Suppressor macrophage treated with lipopolysaccharide for 1 hour (primary cell): ENCODE measurements around the gene TMEM163.
"Not testable (repeated sequence)": the region's sequence is repeated elsewhere in the genome, so short reads cannot be mapped to it uniquely, and the experiment has no call there.

Experiments
- DNase-seq, 3 donors: peaks; one replicate each; pipeline ENCODE4 v3.0.0-alpha.2; 2020 to 2022

TMEM163 gene

DNA sequence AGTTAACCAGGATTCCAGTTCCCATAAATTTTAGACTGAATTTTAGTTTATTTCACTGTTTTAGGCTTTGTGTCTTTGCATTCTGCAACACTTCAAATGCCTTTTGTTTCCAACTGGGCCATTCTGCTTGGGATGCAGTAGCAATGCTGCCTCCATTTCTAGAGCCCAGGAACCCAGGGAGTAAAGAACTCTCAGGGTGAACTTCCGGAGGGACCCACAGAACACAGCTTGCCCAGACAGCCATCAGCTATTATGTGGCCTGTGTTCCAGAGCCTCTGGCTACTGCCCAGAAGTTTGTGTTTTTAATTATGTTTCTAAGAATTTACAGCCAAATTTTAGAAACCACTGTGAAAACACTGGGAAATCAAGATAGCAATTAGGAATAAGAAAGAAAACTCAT lies 145.1 kb downstream of the TMEM163 start:
- no peak for DNase-seq

DNA sequence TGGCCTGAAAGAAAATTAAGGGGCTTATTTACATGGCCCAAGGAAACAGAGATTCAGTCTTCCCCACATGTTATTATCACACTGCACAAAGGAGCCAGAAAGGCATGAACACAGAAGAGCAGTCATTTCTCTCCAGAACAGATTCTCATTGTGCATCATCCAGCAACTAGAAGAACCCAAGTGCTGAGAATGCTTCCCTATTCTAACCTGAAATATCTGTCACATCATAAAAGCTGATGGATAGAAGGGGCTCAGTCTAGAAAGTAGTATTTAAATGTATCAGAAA lies 145.8 kb downstream of the TMEM163 start:
- DNase-seq, result no peak

DNA sequence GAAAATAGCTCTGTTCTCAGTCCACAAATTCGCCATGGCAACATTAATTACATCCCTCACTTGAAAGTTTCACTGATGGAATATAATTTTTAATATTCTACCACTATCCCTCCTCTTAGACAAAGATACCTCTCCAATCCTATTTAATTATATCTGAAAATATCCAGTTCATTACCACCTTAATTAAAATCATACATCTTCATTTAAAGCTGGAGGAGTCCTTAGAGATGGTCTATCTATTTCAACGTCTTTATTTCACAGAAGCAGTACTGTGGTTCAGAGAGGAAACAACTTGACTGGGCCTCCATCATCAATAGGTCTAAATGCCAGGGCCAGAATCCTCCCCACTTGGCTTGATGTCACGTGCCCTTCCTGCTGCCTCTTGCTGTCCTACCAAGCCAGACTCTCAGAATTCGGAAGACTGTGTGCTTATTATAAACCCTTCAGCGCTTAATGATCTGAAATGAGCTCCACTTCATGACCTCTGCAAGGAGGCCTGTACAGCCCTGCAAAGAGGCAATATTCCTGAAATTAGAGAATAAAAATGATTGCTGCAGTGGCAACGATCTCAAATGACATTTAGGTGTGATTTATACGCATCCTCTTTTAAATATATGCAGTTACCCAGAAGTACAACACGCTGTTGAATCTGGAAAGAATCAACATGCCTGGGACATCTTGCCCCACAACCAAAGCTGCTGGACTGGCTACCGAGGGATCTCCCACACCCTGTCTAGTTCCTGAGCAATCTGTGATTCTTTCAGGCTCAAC lies 146.3 kb downstream of the TMEM163 start:
- no peak for DNase-seq

DNA sequence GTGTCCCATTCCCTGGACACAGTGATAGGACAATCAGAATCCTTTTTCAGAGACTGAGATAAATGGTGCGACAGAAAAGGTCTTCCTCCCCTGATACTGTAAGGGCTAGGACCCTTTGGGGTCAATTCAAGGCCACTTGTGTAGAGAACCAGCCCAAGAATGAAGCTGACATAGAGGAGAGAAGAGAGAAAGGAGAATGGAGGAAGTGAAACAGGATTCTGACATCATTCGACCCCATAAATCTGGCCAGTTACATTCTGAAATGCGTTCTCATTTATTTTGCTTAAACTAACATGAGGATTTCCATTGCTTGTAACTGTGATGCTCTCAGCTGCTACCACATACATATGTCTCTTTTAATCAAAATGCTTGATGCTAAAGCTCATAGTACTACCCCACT lies 148.1 kb downstream of the TMEM163 start:
- peak in 2 of 3 donors; percentile 26 to 39 for DNase-seq

DNA sequence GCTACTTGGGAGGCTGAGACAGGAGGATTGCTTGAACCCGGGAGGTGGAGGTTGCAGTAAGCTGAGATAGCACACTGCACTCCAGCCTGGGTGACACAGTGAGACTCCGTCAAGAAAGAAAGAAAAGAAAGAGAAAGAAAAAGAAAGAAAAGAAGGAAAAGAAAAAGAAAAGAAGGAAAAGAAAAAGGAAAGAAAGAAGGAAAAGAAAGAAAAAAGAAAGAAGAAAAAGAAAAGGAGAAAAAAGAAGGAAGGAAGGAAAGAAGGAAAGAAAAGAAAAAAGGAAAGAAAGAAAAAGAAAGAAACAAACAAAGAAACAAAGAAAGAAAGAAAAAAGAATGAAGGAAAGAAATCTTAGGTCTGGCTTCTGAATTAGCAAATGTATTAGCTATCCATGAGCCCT lies 150.4 kb downstream of the TMEM163 start:
- DNase-seq, result no peak

DNA sequence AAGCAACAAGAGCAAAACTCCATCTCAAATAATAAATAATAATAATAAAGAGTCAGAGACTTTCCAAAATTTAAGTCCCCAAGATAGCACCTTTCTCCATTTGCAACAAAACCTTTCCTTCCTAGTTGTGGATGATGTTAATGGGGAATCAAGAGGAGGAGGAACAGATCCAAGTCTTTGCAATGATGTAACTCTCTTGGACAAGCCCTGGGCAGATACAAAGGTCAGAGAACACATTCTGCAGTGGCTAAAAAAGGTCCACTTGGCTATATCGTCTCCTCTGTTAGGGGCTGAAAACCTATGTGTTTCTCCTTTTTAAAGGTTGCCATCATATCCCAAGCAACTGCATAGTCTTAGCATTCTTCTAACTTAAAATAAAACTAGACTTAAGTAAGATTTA lies 151.1 kb downstream of the TMEM163 start:
- no peak for DNase-seq

DNA sequence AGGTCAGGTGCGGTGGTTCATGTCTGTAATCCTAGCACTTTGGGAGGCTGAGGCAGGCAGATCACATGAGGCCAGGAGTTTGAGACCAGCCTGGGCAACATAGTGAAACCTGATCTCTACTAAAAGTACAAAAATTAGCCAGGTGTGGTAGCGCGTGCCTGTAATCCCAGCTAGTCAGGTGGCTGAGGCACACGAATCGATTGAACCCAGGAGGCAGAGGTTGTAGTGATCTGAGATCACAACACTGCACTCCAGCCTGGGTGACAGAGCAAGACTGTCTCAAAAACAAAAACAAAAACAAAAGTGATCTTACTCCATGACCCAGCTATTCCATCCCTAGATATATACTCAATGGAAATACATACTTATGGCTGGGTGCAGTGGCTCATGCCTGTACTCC lies 153.8 kb downstream of the TMEM163 start:
- DNase-seq, result not testable (repeated sequence)

DNA sequence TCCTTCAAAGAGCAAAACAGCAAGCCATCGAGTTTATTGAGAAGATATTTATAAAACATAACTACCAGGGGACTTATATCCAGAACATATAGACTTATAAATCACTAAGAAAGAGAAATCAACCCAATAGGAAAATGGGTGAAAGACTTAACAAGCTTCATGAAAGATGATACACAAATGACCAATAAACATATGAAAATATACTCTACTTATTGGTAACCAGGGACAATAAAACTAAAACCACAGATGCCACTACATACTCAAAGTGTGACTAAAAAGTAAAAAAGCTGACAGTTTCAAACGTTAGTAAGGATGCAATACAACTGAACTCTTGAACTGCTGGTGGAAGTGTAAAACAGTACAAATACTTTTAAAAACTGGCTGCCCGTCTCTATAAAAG lies 154.3 kb downstream of the TMEM163 start:
- no peak for DNase-seq

DNA sequence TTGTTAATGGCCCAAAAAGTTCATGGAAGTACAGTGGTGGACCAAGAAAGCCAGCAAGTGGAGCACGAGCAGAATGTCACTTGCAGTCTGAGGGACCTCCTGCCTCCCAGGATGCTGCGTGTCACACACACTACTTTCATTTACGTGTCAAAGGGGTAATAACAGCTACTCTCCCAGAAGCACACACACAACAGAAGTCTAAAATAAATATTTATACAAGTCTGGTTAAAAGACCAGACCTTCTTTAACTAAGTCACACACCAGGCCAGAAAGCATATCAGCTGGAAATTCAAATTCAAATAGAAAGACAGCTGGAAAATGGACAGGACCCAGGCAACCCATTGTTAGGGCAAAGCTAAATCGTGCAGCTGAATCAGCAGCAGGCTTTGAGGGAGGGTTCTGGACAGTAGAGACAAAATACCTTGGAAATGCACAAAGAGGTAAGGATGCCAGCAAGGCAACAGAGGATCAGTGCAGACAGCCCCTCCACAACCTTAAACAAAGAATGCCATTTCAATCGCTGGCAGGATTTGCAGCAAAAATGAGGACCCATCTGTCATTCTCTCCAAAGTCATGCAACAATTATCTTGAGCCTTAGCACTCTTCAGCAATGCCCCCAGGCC lies 160.5 kb downstream of the TMEM163 start:
- no peak for DNase-seq

DNA sequence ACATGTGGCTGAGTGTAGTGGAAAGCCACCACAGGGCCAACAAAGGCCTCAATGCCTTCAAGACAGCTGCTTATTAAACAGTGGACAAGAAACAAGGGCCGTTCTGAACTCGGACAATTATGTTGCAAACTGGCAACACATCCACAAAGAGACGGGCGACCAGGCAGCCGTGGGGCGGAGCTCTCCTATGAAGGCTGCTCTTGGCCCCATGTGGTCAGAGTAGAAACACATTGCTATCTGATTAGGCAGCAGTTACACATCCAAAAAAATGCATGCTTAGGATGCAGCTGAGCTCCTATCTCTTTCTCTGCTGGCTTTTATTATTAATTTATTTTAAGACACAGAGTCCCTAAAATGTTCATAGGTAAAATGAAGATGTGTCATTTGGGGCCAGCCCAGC lies 163.4 kb downstream of the TMEM163 start:
- DNase-seq, result no peak

DNA sequence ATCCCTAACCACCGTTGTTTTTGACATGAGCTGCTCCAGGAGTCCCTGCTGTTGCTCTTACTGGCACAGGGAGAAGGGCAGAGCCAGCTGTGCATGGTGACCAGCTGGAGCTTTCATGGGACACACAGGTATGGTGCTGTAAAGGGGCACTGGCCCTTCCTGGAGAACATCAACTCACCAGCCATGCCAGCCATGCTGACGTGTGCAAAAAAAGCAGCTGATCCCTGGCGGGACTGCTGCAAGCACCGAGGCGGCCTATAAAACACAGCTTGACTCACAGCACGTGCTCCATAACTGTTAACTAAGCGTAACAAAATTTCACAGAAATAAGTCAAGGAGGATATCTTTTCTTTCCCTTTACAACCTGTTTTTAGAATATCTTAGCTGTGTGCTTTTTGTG lies 165.1 kb downstream of the TMEM163 start:
- no peak for DNase-seq

DNA sequence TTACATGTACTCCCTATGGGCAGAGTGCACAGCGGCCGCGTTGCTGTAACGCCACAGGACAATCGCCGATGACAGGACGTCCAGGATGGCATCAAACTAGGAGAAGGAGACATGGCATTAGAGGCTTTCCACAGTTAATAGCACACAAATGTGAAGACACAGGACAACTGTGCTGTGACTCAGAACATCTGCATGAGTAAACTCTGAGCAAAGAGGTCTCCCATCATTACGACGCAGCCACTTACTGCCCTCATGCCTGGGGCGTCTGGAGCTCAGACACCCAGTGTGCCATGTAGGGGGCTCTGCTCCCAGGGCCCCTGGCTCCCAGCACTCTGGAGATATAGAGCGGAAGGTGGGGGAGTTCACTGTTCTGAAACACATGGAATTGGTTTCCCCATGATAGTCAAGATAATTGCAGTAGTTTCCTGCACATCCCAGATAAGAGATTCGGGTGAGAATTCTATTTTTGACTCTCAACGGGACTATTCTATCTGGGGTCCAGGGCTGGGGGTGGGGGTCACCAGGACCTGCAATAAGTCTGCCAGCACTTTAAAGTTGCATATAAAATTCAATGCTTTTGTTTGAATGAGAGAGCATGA lies 168.1 kb downstream of the TMEM163 start:
- no peak for DNase-seq

DNA sequence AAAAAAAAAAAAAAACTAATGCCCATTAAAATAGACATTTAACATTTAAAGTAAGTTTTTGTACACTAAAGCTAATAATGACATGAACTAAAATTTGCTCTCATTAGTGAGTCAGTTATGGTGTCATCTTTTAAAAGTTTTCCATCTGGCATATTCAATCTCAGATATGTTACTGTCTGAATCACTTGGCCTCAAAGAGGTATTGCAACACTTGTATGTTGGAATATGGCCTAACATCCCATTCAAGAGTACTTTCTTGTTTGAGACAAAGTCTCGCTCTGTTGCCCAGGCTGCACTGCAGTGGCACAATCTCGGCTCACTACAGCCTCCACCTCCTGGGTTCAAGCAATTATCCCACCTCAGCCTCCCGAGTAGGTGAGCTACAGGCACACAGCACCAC lies 169.7 kb downstream of the TMEM163 start:
- DNase-seq, result peak in 2 of 3 donors; percentile 3 to 22

DNA sequence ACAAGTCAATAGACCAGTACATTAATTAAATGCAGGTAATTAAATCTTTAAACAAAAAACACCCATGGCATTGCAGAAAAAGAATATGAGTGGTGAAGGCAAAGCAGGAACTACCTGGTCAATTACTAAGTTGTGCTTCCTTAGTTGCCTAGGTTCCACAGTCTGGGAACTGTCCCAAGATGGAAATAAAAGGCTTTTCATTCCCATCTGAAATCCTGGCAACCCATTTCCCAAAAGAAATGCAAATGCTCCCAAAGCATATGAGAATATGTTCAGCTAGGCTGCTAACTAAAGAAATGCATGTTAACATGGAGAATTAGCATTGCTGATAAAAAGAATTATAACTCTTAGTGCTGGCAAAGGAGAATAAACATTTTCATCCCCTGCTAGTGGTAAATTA lies 177.8 kb downstream of the TMEM163 start:
- DNase-seq, result no peak

DNA sequence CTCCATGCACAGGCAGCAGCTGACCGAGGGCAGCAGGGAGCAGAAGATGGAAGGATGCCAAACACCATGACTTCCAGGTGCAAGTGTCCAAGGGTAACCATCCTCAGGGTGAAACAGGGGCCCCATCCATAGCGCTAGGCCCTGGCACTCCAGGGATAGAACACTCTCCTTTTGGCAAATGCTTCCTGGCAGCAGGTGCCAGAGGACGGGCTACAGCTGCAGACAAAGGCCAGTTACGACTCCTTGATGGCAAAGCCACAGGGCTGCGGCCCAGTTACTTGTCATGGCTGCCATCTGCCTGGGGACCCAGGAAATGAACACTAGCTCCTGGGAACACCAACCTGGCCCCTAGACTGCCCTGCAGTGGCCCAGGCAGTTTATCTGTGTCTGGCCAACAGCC lies 178.8 kb downstream of the TMEM163 start:
- no peak for DNase-seq

DNA sequence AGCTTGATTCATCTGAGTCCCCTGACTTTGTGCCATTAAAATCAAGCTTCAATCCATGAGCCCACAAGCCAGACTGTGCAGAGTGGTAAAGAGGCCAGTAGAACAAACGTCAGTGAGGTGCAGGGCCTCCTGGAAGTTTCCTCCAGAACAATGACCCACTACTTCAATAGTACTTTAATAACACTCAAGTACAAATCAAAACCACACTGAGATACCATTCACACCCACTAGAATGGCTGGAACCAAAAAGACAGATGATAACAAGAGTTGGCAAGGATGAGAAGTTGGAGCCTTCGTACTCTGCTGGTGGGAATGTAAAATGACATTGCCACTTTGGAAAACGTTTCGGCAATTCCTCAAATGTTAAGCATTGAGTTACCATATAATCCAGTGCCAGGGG lies 181.1 kb downstream of the TMEM163 start:
- DNase-seq, result no peak

DNA sequence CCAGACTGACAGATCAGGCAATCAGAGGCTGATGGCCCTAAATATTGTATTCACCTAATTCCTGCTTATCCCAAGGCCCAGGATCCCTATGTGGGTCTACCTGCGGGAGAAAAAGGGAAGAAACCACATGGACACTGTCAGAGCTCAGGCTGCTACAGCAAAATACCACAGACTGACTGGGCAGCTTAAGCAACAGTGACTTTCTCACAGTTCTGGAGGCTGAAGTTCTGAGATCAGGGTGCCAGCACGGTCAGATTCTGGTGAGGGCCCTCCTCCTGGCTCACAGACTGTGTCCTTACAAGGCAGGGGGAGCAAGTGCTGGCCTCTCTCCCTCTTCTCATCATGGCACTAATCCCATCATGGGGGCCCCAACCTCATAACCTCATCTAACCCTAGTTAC lies 181.7 kb downstream of the TMEM163 start:
- DNase-seq, result no peak

DNA sequence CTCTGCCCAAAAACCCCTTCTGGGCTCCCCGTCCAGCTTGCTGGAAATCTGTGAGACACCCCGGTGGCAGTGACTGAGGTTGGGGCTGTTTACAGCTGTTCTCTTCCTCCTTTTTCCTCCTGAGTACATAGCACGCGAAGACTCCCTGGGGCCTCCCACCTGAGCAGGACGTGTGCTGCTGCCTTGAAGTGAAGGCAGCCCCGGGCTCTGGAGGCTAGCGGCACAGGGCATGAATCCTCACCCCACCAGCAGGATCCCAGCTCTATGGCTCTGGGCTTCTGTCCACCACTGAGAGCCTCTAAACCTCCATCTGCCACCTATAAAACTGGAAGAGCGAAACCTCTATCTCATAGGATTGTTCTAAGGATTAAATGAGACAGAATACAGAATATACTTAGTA lies 182.5 kb downstream of the TMEM163 start:
- no peak for DNase-seq

DNA sequence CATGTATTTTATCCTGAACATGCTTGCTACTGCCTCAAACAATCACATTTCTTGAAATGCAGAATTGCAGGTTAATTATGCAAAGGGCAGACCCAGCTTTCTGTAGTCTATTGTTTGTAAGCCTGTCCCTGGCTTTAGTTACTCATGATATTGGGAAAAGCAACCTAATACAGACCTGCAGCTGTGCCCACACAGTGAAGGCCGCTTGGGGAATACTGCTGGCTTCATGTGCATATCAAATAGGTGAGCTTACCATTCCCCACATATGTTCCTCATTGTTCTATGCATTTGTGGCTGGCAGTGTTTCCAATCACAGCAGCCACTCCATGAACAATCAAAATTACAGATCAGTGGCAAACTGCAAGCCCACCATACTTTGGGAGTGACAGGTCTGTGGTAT lies 186.3 kb downstream of the TMEM163 start:
- no peak for DNase-seq

DNA sequence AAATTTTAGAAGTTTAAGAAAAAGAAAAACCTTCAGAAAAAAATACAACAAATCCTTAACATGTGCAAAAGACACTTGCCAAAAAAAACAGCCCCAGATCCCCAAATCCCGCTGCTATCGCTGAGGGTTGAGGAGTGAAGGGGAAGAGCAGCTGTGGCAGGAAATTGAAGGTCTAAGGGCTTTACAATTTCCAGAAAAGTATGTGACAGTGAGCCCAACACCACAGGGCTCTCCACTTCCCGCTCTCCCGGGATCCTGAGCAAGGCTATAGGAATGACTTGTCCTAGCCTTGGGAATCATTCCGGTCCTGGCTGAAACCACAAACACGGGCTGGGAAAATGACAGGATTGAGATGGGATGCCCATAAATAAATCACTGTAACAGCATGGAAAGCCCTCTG lies 191.4 kb downstream of the TMEM163 start:
- no peak for DNase-seq

DNA sequence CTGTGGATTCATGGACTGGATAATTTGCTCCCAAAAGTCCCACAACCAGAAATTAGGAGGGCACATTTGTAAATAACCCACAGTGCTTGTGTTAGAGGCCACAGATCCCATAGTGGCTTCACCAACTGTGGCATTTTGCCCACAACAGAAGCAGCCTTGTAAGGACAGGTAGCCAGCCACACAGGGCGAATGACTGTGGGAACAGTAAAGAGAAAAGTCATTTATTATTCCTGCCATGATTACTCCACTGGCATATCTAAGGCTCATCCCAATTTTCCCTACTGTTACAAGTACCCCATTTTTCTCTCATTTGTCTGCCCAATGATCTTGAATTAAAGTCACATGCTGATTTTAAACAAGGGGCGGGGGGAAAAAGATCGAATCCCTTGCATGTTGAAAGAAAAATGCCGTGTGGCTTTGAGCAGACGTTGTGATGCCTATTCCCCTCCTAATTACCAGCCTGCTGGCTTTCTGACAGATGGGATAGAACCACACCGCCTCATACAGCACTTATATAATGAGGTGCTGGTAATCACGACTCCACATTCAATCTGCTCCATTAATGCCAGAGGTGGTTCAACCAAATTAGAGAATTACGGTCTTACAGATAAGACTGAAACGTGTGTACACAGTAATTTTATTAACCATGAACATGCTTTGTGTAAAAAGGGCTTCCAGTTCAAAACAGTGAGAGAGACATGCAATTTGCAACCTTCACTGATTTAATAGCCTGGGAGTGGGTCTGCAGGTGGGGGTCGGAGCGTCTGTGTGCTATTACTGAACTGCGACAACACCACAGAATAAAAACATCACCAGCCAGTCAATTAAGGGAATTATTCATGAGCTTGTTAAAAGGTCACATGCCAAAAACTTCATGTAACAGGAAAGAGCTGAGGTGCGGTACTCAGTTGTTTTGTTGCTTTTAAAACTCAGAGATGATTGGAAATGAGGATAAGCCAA lies 196.0 kb downstream of the TMEM163 start:
- no peak for DNase-seq

DNA sequence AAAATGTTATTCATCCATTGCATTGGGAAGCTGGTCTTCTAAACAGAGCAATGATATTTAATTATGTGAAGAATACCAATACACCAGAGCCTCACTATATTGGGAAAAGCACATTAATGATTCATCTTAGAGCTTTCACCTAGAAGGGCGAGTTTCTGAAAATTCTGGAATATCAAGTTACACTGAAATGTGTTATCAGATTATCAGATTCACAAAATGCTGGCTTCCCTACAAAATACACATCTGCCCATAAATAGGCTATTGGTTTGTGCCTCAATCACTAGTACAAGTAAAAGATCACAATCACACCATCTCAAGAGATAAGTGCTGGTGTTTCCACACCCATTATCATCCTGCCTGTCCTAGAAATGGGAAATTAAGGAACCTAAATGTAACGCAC lies 200.7 kb downstream of the TMEM163 start:
- DNase-seq, result no peak

DNA sequence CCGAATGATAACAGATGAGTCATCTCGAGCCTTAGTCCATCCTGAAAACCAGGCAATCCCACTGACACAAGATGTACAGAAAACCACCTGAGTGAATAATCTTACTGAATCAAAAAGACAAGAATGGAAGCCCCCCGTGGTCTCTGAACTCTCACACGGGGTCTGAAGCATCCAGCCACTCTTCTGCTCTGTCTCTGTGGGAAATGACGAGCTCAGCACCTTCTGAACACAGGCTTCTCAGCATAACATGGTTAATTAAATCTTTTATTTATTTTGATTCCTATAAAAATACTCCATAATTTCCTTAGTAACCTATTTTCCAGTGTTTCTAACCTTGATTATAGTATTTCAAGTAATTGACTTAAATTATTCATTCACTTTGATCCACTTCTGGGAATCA lies 203.7 kb downstream of the TMEM163 start:
- no peak for DNase-seq

DNA sequence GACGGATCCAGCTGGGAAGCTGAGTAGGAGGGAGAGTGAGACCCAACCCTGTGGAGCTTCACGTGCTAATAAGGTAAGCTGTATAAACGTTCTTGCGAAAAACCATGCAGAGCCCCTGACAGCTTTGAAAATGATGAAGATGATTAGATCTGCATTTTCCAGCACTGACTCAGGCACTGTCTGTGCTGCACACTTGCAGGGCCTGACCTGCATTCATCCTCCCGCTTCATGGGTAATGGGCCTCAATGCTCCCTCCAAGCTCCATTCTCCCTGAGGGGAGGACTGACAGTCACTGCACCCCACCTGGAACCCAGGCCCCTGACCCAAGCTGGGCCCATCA lies 205.4 kb downstream of the TMEM163 start:
- DNase-seq, result no peak
